Activated effector memory CD4-positive, alpha-beta T cell treated with anti-CD3 and anti-CD28 coated beads, Interleukin-2, amount 50 U/mL, for 16 hours (primary cell): ENCODE measurements around the gene SLAMF1.
"Not testable (repeated sequence)": the region's sequence is repeated elsewhere in the genome, so short reads cannot be mapped to it uniquely, and the experiment has no call there.

ENCODE experiments used
- DNase-seq: peaks from one replicate; pipeline ENCODE4 v3.0.0-alpha.2; 2020

The SLAMF1 gene

GRCh38 chr1:160646711-160647328 lies at the start of gene SLAMF1:
SLAMF1 (minus strand) TSS chr1:160647044; CDS start chr1:160646945, 99 bp downstream.
- peak; percentile 78 for DNase-seq

GRCh38 chr1:160692390-160692789 lies 45.5 kb upstream of the SLAMF1 start:
- not testable (repeated sequence) for DNase-seq

DNA sequence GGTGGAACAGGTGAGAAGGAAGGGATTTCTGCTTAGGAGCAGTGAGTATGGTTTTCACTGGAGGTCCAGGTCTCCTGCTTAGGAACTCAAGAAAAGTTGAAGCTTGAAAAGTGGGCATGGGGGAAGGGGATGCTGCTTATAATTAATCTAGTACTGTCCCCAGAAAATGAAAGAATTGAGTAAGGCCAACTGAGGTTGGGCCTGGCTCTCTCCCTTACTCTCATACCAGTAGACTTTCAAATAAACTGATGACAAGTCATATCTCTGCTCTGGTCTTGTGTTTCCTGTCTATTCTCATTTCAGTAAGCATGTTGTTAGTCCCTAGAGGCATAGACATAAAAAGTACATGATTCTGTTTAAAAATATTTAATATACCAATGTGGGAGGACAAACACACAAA lies 38.4 kb upstream of the SLAMF1 start:
- no peak for DNase-seq

- peak; percentile 69 for DNase-seq
Measured at GRCh38 chr1:160682983-160683865, 36.4 kb upstream of the SLAMF1 start.

DNA sequence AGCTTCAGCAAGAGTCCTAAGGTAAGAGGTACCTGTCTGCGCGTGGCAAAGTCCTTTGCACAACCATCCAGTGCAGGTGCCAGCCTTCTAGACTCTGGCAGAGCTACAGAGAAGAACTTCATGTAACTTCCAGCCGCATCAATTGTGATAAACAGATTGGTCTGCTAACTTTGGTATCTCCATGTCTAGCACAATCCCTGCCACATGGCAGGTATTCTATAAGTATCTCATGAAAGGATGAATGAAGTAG lies 35.0 kb upstream of the SLAMF1 start:
- no peak for DNase-seq

DNA sequence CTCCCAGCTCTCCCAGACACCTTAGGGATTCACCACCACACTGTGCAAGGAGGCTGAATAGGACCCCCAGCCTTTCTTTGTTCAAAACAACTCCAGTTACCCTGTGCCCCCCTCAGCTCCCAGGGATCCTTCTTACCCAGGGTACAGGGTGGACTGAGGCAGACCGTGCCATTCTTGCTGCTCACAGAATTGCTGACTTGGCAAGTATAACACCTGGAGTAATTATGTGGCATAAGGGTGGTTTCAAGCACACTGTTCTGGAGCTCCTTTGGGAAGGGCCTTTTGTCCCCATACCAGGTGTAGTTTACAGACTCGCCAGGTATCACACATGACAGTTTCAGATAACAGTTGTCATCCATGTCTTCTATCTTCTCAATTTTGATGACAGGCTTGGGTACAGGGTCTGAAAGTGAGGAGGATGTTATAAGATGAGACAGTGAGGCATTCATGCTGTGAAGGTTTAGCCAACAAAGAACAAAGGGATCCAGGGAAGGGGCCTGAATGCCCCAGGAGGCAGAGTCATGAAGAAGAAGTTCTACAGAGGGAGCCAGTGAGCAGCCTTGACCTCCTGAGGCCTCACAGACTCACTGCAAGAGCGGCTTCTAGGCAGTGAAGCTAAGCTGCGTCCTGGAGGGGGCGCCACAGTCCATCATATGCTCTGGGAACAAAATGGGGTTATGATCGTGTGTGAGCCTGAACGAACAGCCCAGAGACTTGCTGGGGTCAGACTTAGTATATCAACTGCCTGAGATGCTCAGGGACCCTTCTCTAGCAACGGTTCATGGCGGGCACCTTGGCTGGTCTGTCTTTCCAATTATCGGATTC lies 34.4 kb upstream of the SLAMF1 start:
- peak; percentile 93 for DNase-seq

GRCh38 chr1:160680399-160680798 lies 33.6 kb upstream of the SLAMF1 start:
- no peak for DNase-seq

GRCh38 chr1:160679893-160680292 lies 33.0 kb upstream of the SLAMF1 start:
- no peak for DNase-seq

- no peak for DNase-seq
Measured at GRCh38 chr1:160676869-160677597, 30.2 kb upstream of the SLAMF1 start.

DNA sequence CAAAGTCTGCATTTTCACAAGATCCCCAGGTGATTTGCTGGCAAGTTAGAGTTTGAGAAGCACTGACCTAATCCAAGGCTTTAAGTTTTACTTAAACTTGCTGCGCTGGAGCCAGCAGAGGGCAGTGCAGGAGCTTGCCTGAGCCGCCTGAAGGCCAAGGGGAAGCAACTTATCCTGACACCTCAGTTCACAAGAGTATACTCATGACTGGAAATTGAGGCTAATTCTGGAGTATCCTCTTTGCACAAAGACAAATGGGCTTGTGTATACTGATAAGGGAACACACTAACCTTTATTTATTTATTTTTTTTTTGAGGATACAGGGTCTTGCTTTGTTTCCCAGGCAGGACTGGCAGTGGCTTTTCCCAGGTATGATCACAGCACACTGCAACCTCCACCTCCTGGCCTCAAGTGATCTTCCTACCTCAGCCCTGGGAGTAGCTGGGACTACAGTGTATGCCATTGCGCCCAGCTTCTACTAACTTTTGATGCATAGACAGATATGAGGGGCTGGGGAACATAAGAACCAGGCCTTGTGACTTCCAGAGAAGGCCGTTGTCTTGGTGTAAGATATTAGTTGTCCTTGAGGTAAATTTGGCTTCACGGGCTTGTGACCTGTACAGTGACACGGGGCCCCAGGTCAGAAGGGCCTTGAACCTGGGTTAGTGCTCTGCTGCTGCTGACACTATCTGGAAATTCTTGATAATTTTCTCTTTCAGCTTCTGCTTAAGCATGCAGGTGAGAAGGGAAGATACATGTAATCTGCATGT lies 29.0 kb upstream of the SLAMF1 start:
- peak; percentile 91 for DNase-seq

DNA sequence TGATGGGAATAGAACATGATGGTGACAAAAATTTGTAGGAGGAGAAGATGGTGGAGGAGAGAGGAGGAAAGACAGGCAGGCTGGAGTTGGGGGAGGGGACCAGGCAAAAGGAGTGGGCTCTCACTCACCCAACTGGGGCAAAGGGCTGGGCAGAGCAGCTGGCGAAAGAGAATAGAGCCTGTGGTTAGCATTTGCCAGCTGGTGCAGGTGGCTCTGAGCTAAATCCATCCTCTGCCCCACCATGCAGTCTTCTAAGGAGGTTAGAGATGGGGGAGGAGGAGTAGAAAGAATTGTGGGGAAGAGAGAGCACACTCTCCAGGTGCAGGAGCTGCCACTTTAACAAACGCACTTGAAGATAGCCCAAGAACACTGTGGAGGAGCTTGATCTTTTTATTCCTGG lies 27.6 kb upstream of the SLAMF1 start:
- DNase-seq: no peak

DNA sequence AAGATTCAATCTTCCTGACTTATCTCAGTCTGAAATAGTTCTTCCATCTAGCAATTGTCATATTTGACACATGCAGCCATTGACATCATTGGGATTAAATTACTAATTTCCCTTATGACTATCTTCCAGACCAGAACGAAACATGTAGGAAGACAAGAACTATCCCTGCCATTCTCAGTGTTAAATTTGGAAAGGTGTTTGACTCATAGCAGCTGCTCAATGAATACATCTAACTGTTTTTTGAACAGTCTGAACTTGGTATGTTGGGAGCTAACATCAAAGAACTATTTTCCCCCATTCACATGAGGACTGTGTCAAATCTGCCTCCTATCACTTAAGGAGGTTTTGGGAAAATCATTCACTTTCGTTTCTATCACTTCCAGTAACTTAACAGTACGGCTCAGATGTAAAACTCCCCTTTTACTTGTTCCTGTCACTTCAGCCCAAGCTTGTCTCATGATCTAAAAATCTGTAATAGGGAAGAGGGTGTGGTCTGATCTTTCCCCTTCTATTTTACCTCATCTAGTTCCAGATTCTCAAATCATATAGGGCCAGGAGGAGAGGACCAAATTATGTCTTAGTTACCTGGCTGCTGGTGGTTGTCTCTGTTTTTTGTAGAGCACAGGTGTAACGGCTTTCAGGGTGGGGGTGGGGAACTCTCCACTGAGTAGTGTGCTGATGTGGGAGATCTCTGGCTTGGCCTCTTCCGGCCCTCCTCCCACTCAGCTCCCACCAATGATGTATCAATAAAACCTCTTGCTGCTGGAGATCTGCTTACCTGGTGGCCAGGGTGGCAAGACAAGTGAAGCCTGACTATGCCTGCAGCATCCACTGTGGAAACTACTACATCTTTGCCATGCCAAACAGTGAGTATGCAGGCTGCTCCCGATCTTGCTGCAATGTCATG lies 26.2 kb upstream of the SLAMF1 start:
- DNase-seq: peak; percentile 71

GRCh38 chr1:160671603-160672517 lies 25.0 kb upstream of the SLAMF1 start:
- DNase-seq: no peak

DNA sequence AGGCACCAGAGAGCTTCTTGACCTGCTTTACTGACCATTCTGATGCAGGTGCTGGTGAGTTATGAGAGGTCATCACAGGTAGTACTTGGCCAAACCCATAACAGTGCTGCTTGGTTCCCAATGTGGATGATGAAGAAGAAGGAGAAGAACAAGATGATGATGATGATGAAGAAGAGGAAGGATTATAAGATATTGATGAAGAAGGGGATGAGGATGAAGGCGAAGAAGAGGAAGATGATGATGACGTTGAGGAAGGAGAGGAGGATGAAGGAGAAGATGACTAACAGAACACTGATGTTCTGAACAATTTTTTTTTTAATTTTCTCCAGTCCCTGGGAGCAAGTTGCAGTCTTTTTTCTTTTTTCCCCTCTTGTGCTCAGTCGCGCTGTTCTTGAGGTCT lies 23.9 kb upstream of the SLAMF1 start:
- DNase-seq: no peak

GRCh38 chr1:160669802-160670201 lies 23.0 kb upstream of the SLAMF1 start:
- DNase-seq: no peak

GRCh38 chr1:160669276-160669675 lies 22.4 kb upstream of the SLAMF1 start:
- DNase-seq: no peak

- DNase-seq: no peak
Measured at GRCh38 chr1:160667896-160668295, 21.1 kb upstream of the SLAMF1 start.

DNA sequence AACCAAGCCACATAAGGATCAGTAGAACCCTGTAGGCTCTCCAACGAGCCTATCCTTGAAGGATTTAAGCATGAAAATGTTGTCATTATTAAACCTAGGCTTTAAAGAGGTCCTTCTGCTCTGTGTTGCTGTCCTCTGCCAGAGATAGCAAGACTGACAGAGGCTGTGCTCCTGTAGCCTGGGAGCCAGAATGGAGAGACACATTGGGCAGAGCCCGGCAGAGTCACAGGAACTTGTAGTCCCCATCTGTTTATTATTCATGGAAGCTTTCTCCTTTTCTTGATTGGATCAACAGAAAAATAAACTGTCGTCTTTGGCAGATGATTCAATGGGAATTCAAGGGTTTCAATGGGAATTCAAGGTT lies 19.2 kb upstream of the SLAMF1 start:
- no peak for DNase-seq

DNA sequence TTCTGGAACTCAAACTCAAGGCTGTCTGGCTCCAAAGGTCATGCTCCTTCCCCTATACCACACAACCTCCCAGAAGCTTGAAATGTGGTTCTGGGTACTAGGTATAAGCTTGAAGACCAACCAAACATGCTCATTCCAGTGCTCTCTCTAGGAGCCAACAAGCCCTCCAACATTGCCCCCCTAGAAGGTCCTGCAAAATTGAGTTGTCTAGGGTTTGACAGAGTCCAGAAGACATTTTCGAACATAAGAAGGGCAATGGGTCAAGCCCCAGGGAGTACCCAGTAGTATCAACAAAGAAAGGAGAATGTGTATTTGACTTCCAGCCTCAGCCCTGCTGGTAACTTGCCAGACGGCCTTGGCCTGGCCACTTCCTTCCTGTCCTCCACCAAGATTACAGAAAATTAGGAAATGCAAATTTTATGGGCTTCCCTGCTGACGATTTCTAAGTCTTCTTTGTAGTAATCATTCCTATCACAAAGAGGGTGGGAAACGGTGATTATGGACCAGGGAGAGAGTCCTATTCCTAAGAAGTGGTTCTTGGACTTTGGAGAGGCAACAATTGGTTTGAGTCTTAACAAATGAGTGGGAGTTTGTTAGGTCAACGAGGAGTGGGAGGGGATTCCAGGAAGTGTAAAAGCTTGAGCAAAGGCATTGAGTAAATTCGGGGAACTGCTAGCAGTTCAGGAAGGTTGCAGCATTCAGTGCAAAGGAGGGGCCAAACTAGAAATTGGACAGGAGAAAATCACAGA lies 18.7 kb upstream of the SLAMF1 start:
- DNase-seq: no peak
